Heart right ventricle (tissue), 16 donors: Measurements from ENCODE around the gene KRT83. TPM values are rescaled to one million over a fixed set of nuclear protein-coding genes. Genes with fewer than 3 reads are reported as not detected.
A peak's percentile ranks its signal among the peaks of the same experiment; 100 is the strongest.

ENCODE experiments used
- ATAC-seq, 8 donors: fragments of 200-7000 bp; cut with Tn5 transposase; one replicate each; pipeline ENCODE4 v1.9.1; 2020; ENCODE audit warnings: mild to moderate bottlenecking in 8 of 8, moderate library complexity in 8 of 8, moderate number of reproducible peaks in 1 of 8
- DNase-seq, 2 donors: peaks; one replicate each; pipeline ENCODE4 v3.0.0-alpha.2; 2020
- H3K27ac ChIP-seq, 10 donors: fragments of 200-600 bp; sonication (generic) in 2 of 10; one replicate each; pipeline versions ENCODE4 v1.5.0 to v1.8.0; 2020 to 2022; ENCODE audit warnings: mild to moderate bottlenecking in 3 of 10
- H3K27me3 ChIP-seq, 7 donors: fragments of 200-600 bp; one replicate each; pipeline ENCODE4 v1.8.0; 2021 to 2022; ENCODE audit warnings: mild to moderate bottlenecking in 2 of 7
- H3K36me3 ChIP-seq, 9 donors: fragments of 200-600 bp; sonication (generic) in 1 of 9; one replicate each; pipeline versions ENCODE4 v1.5.0 to v1.8.0; 2020 to 2022; ENCODE audit warnings: mild to moderate bottlenecking in 2 of 9
- H3K4me1 ChIP-seq, 9 donors: fragments of 200-600 bp; sonication (generic) in 1 of 9; one replicate each; pipeline versions ENCODE4 v1.5.0 to v1.8.0; 2020 to 2022; ENCODE audit warnings: mild to moderate bottlenecking in 4 of 9
- H3K4me3 ChIP-seq, 10 donors: fragments of 200-600 bp; sonication (generic) in 2 of 10; one replicate each; pipeline versions ENCODE4 v1.5.0 to v1.8.0; 2020 to 2022; ENCODE audit warnings: mild to moderate bottlenecking in 7 of 10, moderate library complexity in 2 of 10
- H3K9me3 ChIP-seq, 11 donors: fragments of 200-600 bp in 10 of 11; sonication (generic) in 2 of 11; one replicate each; pipeline versions ENCODE4 v1.5.0 to v1.8.0; 2013 to 2022; ENCODE audit warnings: mild to moderate bottlenecking in 2 of 11, control low read depth in 1 of 11, moderate library complexity in 1 of 11
- CTCF ChIP-seq, 9 donors: fragments of 200-600 bp; sonication (generic) in 2 of 9; IDR thresholded peaks; one replicate each; pipeline versions ENCODE4 v1.5.0 to v1.8.0; 2021 to 2022; ENCODE audit warnings: antibody characterized with exemption in 9 of 9, mild to moderate bottlenecking in 5 of 9, moderate library complexity in 1 of 9
- WGBS, 2 donors: extraction: QIAGEN DNeasy Blood & Tissue Kit; methylation state at CpG; one replicate each; pipeline ENCODE4 v1.1.7; 2013; ENCODE audit warnings: inconsistent platforms in 1 of 2; 5-methylcytosine and 5-hydroxymethylcytosine counted together
- intact Hi-C, 10 donors: fragments of 100-400 bp; cut with DNase I; formaldehyde crosslinking; loops; one replicate each; pipeline versions ENCODE4 v1.11.1 to v1.14.2; 2022
- polyA plus RNA-seq, 2 donors: library from polyadenylated mRNA; stranded (reverse); fragments of 200-250 nt; gene quantifications; one replicate each; pipeline ENCODE4 v1.2.3, GENCODE V29; 2013
- total RNA-seq, 10 donors: library from RNA; stranded (reverse); fragmentation: NEBNext Ultra II Directional in 3 of 10; extraction: Animal tissue kit (Norgen Biotek cat#: 25700) in 3 of 10; gene quantifications; one replicate each; pipeline versions ENCODE4 v1.2.1 to v1.2.4, GENCODE V29; 2021 to 2023
- donor health status: Arrhythmogenic right ventricular cardiomyopathy.
- donor health status: ischemic (EF 13 %, LVEDD 7.1; RV severe dilation, severe dysfunction).
- donor health status: healthy with polysubstance abuse.
- donor health status: DM: no; HTN: yes; CAD: no.
- donor health status: DM: no; HTN: no; CAD: no.
- donor health status: ischemic (EF 25% LVEDD 6.9; RV normal size, moderate dysfunction).
- donor health status: ischemic (EF 25% LVEDD 5.7; RV mildly dilated, moderate dysfunction).
- donor health status: healthy.
- donor health status: DM: yes; HTN: yes; CAD: no.
- donor health status: Ischemic cardiomyopathy.
- donor health status: ischemic (EF 35%, LVEDD 5.7; RV mildly dilated, moderate dysfunction).
- donor health status: nonischemic (EF 11% LVEDD 7.7; RV severe dilation, severe dysfunction).
- donor health status: DM: yes; HTN: yes; CAD: no.
- donor health status: PGD.
- donor health status: ischemic (EF 29% LVEDD 5.4; RV normal size, mild dysfunction).
- donor health status: nonischemic (EF 23%, LVEDD 6.1; RV moderate dilation, normal function).

The KRT83 gene
- total and polyA plus RNA-seq, 12 donors, result not detected

- no peak for TF ChIP-seq CTCF (IDR thresholded peaks at IDR 0.05)
- H3K4me1 ChIP-seq, result no peaks in the 10 kb centered on the region
- peaks cover 0 to 40% (median 17%) of the 10 kb centered on the region in 7 donors for H3K27me3 ChIP-seq
- no peak overlapping the region for H3K27ac ChIP-seq
- intact Hi-C loops, result no loop called here
- H3K9me3 ChIP-seq, result no peaks in the 10 kb centered on the region
- no peaks in the 10 kb centered on the region for H3K36me3 ChIP-seq
- DNase-seq (no peak), ATAC-seq (peak in 1 of 8 donors; percentile 56)
- no peak overlapping the region for H3K4me3 ChIP-seq
- WGBS, 2 donors, result 66% methylated on average over 2 of the region's 2 CpGs
These were observed 54.7 kb downstream of the KRT83 start for GRCh38 chr12:52266514-52266913.

GRCh38 chr12:52264435-52264825 is 56.8 kb downstream of the KRT83 start:
- no peaks in the 10 kb centered on the region for H3K36me3 ChIP-seq
- no peak for ATAC-seq
- no peak overlapping the region for H3K27ac ChIP-seq
- no peak for DNase-seq
- no peaks in the 10 kb centered on the region for H3K9me3 ChIP-seq
- no peak for TF ChIP-seq CTCF (IDR thresholded peaks at IDR 0.05)
- H3K27me3 ChIP-seq, result peaks cover 0 to 43% (median 23%) of the 10 kb centered on the region in 7 donors
- intact Hi-C loops, result no loop called here
- no peaks in the 10 kb centered on the region for H3K4me1 ChIP-seq
- 69 to 78% methylated on average over 2 of the region's 2 CpGs for WGBS, 2 donors
- H3K4me3 ChIP-seq, result no peak overlapping the region

Other genes with a start within 250 kb of the KRT83 start
- under 1 TPM in 3 of 10 donors, not detected in 7; 0.19 to 0.52 (median 0.26) TPM for gene SMIM41, start 241.7 kb downstream of the KRT83 start, total RNA-seq
- gene SMIM41, start 241.7 kb downstream of the KRT83 start, polyA plus RNA-seq, result under 1 TPM in 1 of 2 donors, not detected in 1; 0.29 TPM
- under 1 TPM in 9 of 10 donors, not detected in 1; 0.07 to 0.79 (median 0.16) TPM for gene KRT80, start 129.4 kb downstream of the KRT83 start, total RNA-seq
- under 1 TPM; 0.07 to 0.32 TPM for gene KRT80, start 129.4 kb downstream of the KRT83 start, polyA plus RNA-seq
- gene KRT7, start 88.2 kb downstream of the KRT83 start, total RNA-seq, result 10 to 100 TPM in 1 of 10 donors, 1 to 10 TPM in 4, under 1 TPM in 2, not detected in 3; 0.59 to 10.8 (median 2.3) TPM
- gene KRT7, start 88.2 kb downstream of the KRT83 start, polyA plus RNA-seq, result 1 to 10 TPM in 1 of 2 donors, under 1 TPM in 1; 0.88 to 1.4 TPM
- gene KRT86, start 46.8 kb downstream of the KRT83 start, total RNA-seq, result under 1 TPM in 1 of 10 donors, not detected in 9; 0.19 TPM
- under 1 TPM in 1 of 2 donors, not detected in 1; 0.01 TPM for gene KRT86, start 46.8 kb downstream of the KRT83 start, polyA plus RNA-seq
- gene KRT81, start 29.9 kb downstream of the KRT83 start, total RNA-seq, result not detected
- gene KRT81, start 29.9 kb downstream of the KRT83 start, polyA plus RNA-seq, result not detected
- not detected for gene KRT85, start 46.1 kb upstream of the KRT83 start, total RNA-seq
- gene KRT85, start 46.1 kb upstream of the KRT83 start, polyA plus RNA-seq, result not detected
- gene KRT84, start 64.3 kb upstream of the KRT83 start, total RNA-seq, result not detected
- not detected for gene KRT84, start 64.3 kb upstream of the KRT83 start, polyA plus RNA-seq
- not detected for gene KRT82, start 84.9 kb upstream of the KRT83 start, total RNA-seq
- gene KRT82, start 84.9 kb upstream of the KRT83 start, polyA plus RNA-seq, result not detected
- gene KRT75, start 113.0 kb upstream of the KRT83 start, total RNA-seq, result not detected
- gene KRT75, start 113.0 kb upstream of the KRT83 start, polyA plus RNA-seq, result not detected
- gene KRT6B, start 130.7 kb upstream of the KRT83 start, total RNA-seq, result not detected
- gene KRT6B, start 130.7 kb upstream of the KRT83 start, polyA plus RNA-seq, result under 1 TPM in 1 of 2 donors, not detected in 1; 0.06 TPM
- gene KRT6C, start 152.4 kb upstream of the KRT83 start, total RNA-seq, result not detected
- under 1 TPM in 1 of 2 donors, not detected in 1; 0.06 TPM for gene KRT6C, start 152.4 kb upstream of the KRT83 start, polyA plus RNA-seq
- gene KRT6A, start 171.9 kb upstream of the KRT83 start, total RNA-seq, result under 1 TPM in 1 of 10 donors, not detected in 9; 0.21 TPM
- gene KRT6A, start 171.9 kb upstream of the KRT83 start, polyA plus RNA-seq, result 1 to 10 TPM in 1 of 2 donors, not detected in 1; 1.1 TPM
- gene KRT5, start 199.0 kb upstream of the KRT83 start, total RNA-seq, result 1 to 10 TPM in 1 of 10 donors, under 1 TPM in 2, not detected in 7; 0.25 to 1.5 (median 0.45) TPM
- gene KRT5, start 199.0 kb upstream of the KRT83 start, polyA plus RNA-seq, result under 1 TPM in 1 of 2 donors, not detected in 1; 0.90 TPM
- gene KRT71, start 231.7 kb upstream of the KRT83 start, total RNA-seq, result not detected
- gene KRT71, start 231.7 kb upstream of the KRT83 start, polyA plus RNA-seq, result not detected